HCT116 (cell line): ENCODE results near the gene OVOL2. TPM values are rescaled to one million over a fixed set of nuclear protein-coding genes. Genes with fewer than 3 reads are reported as not detected.
"Not testable (repeated sequence)": the region's sequence is repeated elsewhere in the genome, so short reads cannot be mapped to it uniquely, and the experiment has no call there.

Source experiments
- ATAC-seq: fragments of 200-7000 bp; cut with Tn5 transposase; 2 replicates; pipeline ENCODE4 v1.9.1; 2020; ENCODE audit warnings: mild to moderate bottlenecking, moderate library complexity
- BruUV-seq: library from RNA; stranded (reverse); fragments of 400-500 nt; replicated peaks from 2 replicates; lab custom pipeline; 2021; lab: Mats Ljungman, UMichigan
- CTCF ChIA-PET: fragments of 300-600 bp; sonication (Branson Sonifier 250); formaldehyde crosslinking; loops from one replicate; lab custom pipeline; 2021; ENCODE audit warnings: antibody characterized with exemption; lab: Charles Lee
- POLR2A ChIA-PET: fragments of 300-600, 350-600 bp; sonication (Branson Sonifier 250); formaldehyde crosslinking; loops from one replicate; lab custom pipeline; 2021; ENCODE audit warnings: antibody characterized with exemption; lab: Charles Lee
- RAD21 ChIA-PET, 2 experiments: fragments of 300-600 bp; sonication (Branson Sonifier 250); formaldehyde crosslinking; loops; one replicate each; lab custom pipeline; 2023; ENCODE audit warnings: low total read pairs in 2 of 2; ENCODE audit not compliant: uncharacterized antibody in 2 of 2, unreplicated experiment in 2 of 2, low non-redundant PET in 1 of 2; lab: Charles Lee
- DNase-seq: peaks from one replicate; pipeline ENCODE4 v3.0.0-alpha.2; 2010; ENCODE audit warnings: low read depth, low spot score
- H2AFZ ChIP-seq: fragments of 200-600 bp; shearing (Covaris generic), sonication (generic); 2 replicates; pipeline ENCODE4 v1.6.1; 2017; ENCODE audit warnings: low read depth, mixed run types, mixed read lengths, antibody characterized with exemption, low read length; ENCODE audit not compliant: poor library complexity, severe bottlenecking
- H3K27ac ChIP-seq: 2 replicates; pipeline ENCODE4 v1.5.1; 2012; ENCODE audit warnings: low read depth, low read length
- H3K27me3 ChIP-seq: fragments of 200-600 bp; sonication (generic); 2 replicates; pipeline ENCODE4 v1.6.1; 2016; ENCODE audit warnings: mixed run types, low read length, mixed read lengths; ENCODE audit not compliant: insufficient read depth
- H3K36me3 ChIP-seq, 2 experiments: fragments of 200-500 bp in 1 of 2; fragments of 200-600 bp in 1 of 2; sonication (Bioruptor generic) in 1 of 2; sonication (generic) in 1 of 2; 2 replicates each; pipeline versions ENCODE4 v1.5.1 to v1.6.1; 2014 to 2016; ENCODE audit warnings: low read length in 2 of 2, inconsistent platforms in 1 of 2, mixed read lengths in 1 of 2, mixed run types in 1 of 2; ENCODE audit not compliant: insufficient read depth in 2 of 2, control insufficient read depth in 1 of 2
- H3K4me1 ChIP-seq, 2 experiments: fragments of 200-600 bp in 1 of 2; sonication (generic) in 1 of 2; 2 replicates each; pipeline versions ENCODE4 v1.5.1 to v1.6.1; 2012 to 2017; ENCODE audit warnings: low read length in 2 of 2, inconsistent platforms in 1 of 2, mild to moderate bottlenecking in 1 of 2, mixed read lengths in 1 of 2, mixed run types in 1 of 2, moderate library complexity in 1 of 2; ENCODE audit not compliant: insufficient read depth in 2 of 2, control insufficient read depth in 1 of 2
- H3K4me2 ChIP-seq: fragments of 200-600 bp; sonication (generic); 2 replicates; pipeline ENCODE4 v1.6.1; 2017; ENCODE audit warnings: mixed run types, low read length, mixed read lengths
- H3K4me3 ChIP-seq, 2 experiments: fragments of 200-600 bp in 1 of 2; sonication (generic) in 1 of 2; replicated peaks in 1 of 2; 2 replicates each; pipeline ENCODE4 v1.5.1; 2011 to 2016; ENCODE audit warnings: low read length in 2 of 2, control low read depth in 1 of 2, low read depth in 1 of 2, mild to moderate bottlenecking in 1 of 2, mixed read lengths in 1 of 2, mixed run types in 1 of 2
- H3K79me2 ChIP-seq: fragments of 200-600 bp; sonication (generic); 2 replicates; pipeline ENCODE4 v1.6.1; 2017; ENCODE audit warnings: mild to moderate bottlenecking, mixed run types, low read length, moderate library complexity, mixed read lengths; ENCODE audit not compliant: insufficient read depth
- H3K9ac ChIP-seq: fragments of 200-600 bp; sonication (generic); 2 replicates; pipeline ENCODE4 v1.6.1; 2016; ENCODE audit warnings: low read length, mixed read lengths
- H3K9me2 ChIP-seq: fragments of 200-600 bp; sonication (generic), shearing (Covaris generic); 2 replicates; pipeline ENCODE4 v1.6.1; 2017; ENCODE audit warnings: mixed run types, mild to moderate bottlenecking, moderate library complexity; ENCODE audit not compliant: insufficient read depth
- H3K9me3 ChIP-seq, 2 experiments: fragments of 200-500 bp in 1 of 2; fragments of 200-600 bp in 1 of 2; sonication (Bioruptor generic) in 1 of 2; sonication (generic) in 1 of 2; 2 replicates each; pipeline ENCODE4 v1.6.1; 2014 to 2017; ENCODE audit warnings: low read length in 2 of 2, mixed read lengths in 2 of 2, inconsistent platforms in 1 of 2, low read depth in 1 of 2, mild to moderate bottlenecking in 1 of 2, mixed run types in 1 of 2, moderate library complexity in 1 of 2; ENCODE audit not compliant: control insufficient read depth in 1 of 2, insufficient read depth in 1 of 2
- H4K20me1 ChIP-seq: fragments of 200-600 bp; sonication (generic), shearing (Covaris generic); 2 replicates; pipeline ENCODE4 v1.6.1; 2017; ENCODE audit warnings: mixed run types, mild to moderate bottlenecking, moderate library complexity; ENCODE audit not compliant: insufficient read depth
- EZH2 ChIP-seq: fragments of 200-600 bp; sonication (generic); IDR thresholded peaks from 2 replicates; pipeline ENCODE4 v1.6.1; 2017; ENCODE audit warnings: antibody characterized with exemption, mixed run types
- SP1 ChIP-seq: IDR thresholded peaks from 2 replicates; pipeline ENCODE4 v1.6.1; 2012; ENCODE audit warnings: low read depth
- SRF ChIP-seq: IDR thresholded peaks from 2 replicates; pipeline ENCODE4 v1.6.1; 2012; ENCODE audit warnings: low read depth
- ZFX ChIP-seq: fragments of 450-650 bp; IDR thresholded peaks from 2 replicates; pipeline ENCODE4 v1.6.1; 2017
- ZNF274 ChIP-seq: fragments of 200-500 bp; sonication (Bioruptor generic); IDR thresholded peaks from 2 replicates; pipeline ENCODE4 v1.6.1; 2014; ENCODE audit warnings: mild to moderate bottlenecking, low read depth, low read length, inconsistent platforms
- intact Hi-C: fragments of 100-400 bp; cut with micrococcal nuclease; formaldehyde crosslinking; loops from 2 replicates; pipeline ENCODE4 v1.10.0; 2022
- total RNA-seq: library from RNA; stranded (reverse); gene quantifications from one replicate; pipeline ENCODE4 v1.2.1, GENCODE V29; 2021; ENCODE audit not compliant: unreplicated experiment

OVOL2 gene
- total RNA-seq, 1 experiment from 2014 or later = 0.86 TPM

DNA sequence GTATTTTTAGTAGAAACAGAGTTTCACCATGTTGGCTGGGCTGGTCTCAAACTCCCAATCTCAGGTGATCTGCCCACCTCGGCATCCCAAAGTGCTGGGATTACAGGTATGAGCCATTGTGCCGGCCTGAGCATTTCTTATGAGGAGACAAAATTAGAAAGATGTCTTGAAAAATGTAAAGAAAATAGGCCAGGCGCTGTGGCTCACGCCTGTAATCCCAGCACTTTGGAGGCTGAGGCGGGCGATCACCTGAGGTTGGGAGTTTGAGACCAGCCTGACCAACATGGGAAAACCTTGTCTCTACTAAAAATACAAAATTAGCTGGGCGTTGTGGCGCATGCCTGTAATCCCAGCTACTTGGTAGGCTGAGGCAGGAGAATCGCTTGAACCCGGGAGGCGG is 42.9 kb upstream of the OVOL2 start:
- H3K36me3 ChIP-seq, RAD21 ChIA-PET, DNase-seq, ATAC-seq, POLR2A ChIA-PET, H3K4me3 ChIP-seq, H4K20me1 ChIP-seq, H3K79me2 ChIP-seq, H3K9me3 ChIP-seq, intact Hi-C loops, H3K27ac ChIP-seq, H3K4me1 ChIP-seq, H3K9me2 ChIP-seq, H3K27me3 ChIP-seq, H3K9ac ChIP-seq, H2AFZ ChIP-seq, CTCF ChIA-PET, H3K4me2 ChIP-seq, BruUV-seq: not testable (repeated sequence)

DNA sequence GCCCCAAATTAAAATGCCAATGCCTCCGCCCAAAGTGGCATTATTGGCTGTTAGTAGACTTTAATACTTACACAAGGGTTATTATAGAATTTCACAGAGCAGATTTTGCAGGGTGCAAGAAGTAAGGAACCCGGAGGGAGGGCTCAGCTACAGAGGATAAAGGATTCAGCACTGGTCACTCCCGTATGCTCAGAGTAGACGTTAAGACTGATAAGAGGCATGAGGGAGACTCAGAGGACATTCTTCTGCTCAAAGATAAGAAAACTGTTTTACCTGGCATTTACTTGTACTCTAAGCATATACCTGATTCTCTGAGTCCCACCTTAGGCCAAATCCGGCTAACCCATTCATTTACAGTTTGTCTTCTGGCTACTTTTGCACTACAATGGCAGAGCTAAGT is 36.5 kb upstream of the OVOL2 start:
- Histone ChIP-seq H3K36me3 (no peaks in the 10 kb centered on the region), H3K4me1 (no peaks in the 10 kb centered on the region), H3K9me2 (no peaks in the 10 kb centered on the region), H3K79me2 (no peaks in the 10 kb centered on the region), H3K4me2 (no peak overlapping the region), H3K27me3 (no peaks in the 10 kb centered on the region), H4K20me1 (no peaks in the 10 kb centered on the region), H3K9me3 (no peaks in the 10 kb centered on the region), H3K27ac (no peak overlapping the region), H3K9ac (no peak overlapping the region), H2AFZ (no peak overlapping the region), H3K4me3 (no peak overlapping the region)
- ChIA-PET RAD21 (no interaction called here), CTCF (no interaction called here), POLR2A (no interaction called here)
- DNase-seq (no peak), ATAC-seq (no peak)
- no TSS peak for BruUV-seq
- no peak for TF ChIP-seq EZH2
- TF ChIP-seq ZNF274 = no peak
- no peak for TF ChIP-seq ZFX
- TF ChIP-seq SRF = no peak
- no peak for TF ChIP-seq SP1
- intact Hi-C loops = no loop called here
